Measurements from ENCODE around the gene AWAT2.

Gene AWAT2, protein sequence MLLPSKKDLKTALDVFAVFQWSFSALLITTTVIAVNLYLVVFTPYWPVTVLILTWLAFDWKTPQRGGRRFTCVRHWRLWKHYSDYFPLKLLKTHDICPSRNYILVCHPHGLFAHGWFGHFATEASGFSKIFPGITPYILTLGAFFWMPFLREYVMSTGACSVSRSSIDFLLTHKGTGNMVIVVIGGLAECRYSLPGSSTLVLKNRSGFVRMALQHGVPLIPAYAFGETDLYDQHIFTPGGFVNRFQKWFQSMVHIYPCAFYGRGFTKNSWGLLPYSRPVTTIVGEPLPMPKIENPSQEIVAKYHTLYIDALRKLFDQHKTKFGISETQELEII

DNA sequence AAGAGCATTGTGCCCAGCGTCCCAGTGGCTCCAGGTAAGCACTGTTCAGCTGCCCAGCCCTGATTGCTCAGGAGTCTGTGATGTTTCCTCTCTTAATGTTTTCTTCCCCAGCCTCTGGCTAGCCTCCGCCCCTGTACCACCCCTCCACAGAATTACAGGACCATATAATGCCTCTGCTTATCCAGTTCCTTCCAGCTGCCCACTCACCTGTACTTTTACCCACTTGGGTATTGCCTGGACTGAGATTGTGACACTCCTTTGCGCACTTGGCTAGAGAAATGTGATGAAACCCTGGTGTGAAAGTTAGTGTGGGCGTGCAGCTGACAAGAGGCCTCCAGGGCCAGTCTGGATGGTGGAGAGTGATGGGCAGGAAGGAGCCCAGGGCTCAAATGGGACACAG, at the start of gene AWAT2:
TSS of gene AWAT2 (minus strand) at position 14 of the 400 bp plus-strand sequence. CDS start at position 8, 6 bp downstream.
- no peak for DNase-seq

GRCh38 chrX:70096052-70096451, 46.3 kb upstream of the AWAT2 start:
- DNase-seq: no peak

- DNase-seq: no peak
Measured at GRCh38 chrX:70092247-70092646, 42.5 kb upstream of the AWAT2 start.

- DNase-seq: no peak
Measured at GRCh38 chrX:70089604-70090297, 40.0 kb upstream of the AWAT2 start.

GRCh38 chrX:70088751-70089150, 39.0 kb upstream of the AWAT2 start:
- no peak for DNase-seq

DNA sequence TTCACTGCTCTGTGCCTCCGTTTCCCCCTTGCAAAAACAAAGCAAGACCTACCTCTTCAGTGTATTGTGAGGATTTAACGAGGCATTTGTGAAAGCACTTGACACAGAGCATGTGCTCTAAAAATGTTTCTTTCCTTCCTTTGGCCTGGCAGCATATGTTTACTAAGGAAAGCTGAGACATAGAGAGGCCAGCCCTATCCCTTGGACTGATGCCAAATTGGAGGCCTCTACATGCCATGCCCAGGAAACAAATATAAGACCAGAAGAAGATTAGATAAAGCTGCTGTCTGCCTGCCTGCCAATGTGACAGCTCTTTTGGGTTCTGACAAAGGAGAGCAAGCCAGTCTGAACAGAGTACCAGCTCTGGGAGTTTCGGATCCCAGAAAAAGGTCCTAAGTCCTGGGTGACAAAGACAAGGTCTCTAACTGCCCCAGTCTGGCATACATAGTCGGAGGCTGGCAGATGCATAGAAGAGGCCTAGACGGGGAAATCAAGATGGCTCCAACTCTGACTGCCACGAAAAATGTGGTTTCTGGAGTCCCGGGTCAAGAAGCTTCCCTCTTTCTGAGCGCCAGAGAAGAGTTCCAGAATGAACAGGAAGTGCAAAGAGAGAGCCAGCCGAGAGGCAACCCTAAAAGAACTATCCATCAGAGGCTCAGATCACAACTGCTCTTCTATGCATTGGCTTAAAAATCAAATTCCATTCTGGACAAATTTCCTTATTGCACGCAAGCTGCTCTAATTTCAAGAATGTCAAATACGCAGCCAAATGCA, 38.3 kb upstream of the AWAT2 start:
- DNase-seq: no peak

- no peak for DNase-seq
Measured at GRCh38 chrX:70084592-70085240, 35.0 kb upstream of the AWAT2 start.

- no peak for DNase-seq
Measured at GRCh38 chrX:70082723-70083122, 33.0 kb upstream of the AWAT2 start.

GRCh38 chrX:70079870-70080269, 30.1 kb upstream of the AWAT2 start:
- no peak for DNase-seq

DNA sequence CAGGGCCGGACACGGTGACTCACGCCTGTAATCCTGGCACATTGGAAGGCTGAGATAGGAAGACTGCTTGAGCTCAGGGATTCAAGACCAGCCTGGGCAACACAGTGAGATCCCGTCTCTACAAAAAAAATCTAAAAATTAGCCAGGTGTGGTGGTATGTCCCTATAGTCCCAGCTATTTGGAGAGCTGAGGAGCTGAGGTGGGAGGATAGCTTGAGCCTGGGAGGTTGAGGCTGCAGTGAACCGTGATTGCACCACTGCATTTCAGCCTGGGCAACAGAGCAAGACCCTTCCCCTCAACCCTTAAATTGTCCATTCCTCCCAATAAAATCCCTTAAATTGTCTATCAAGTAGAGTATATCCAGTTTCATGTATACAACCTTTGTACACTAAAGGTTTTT, 29.6 kb upstream of the AWAT2 start:
- no peak for DNase-seq

GRCh38 chrX:70066646-70067045, 16.9 kb upstream of the AWAT2 start:
- DNase-seq: no peak

DNA sequence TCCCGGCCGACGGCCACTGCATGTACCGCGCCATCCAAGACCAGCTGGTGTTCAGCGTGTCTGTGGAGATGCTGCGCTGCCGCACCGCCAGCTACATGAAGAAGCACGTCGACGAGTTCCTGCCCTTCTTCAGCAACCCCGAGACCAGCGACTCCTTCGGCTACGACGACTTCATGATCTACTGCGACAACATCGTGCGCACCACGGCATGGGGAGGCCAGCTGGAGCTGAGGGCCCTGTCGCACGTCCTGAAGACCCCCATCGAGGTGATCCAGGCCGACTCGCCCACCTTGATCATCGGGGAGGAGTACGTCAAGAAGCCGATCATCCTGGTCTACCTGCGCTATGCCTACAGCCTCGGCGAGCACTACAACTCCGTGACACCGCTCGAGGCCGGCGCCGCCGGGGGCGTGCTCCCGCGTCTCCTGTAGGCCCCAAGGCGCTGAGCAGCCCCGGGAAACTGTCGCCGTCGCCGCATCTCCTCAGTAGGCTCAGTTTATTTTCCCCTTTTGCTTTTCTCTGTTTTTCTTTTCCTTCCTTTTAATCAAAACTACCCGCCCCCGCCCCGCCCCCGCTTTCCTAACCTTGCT, 13.3 kb upstream of the AWAT2 start:
- no peak for DNase-seq

DNA sequence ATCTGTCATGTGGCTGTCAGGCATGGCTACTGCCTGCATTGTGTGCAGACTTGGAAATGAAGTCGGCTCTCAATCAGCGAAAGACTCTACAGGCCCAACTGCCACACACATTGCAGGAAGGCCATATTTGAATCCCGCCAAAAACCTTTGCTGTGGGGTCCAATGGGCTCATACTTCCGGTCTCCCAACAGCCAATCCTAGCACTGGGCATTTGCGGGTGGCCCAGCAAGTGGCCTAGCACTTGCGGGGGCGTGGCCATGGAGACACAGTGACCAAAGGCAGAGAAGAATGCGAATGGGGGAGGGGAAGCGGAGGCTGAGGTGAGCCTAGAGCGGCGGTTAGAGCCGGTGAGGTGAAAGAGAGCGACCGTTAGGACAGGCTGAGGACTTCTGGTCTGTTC, 12.3 kb upstream of the AWAT2 start, which contains the start of gene OTUD6A:
TSS of gene OTUD6A (plus strand) at position 382 of the 400 bp plus-strand sequence. CDS start 68 bp downstream, outside the sequence.
- no peak for DNase-seq

DNA sequence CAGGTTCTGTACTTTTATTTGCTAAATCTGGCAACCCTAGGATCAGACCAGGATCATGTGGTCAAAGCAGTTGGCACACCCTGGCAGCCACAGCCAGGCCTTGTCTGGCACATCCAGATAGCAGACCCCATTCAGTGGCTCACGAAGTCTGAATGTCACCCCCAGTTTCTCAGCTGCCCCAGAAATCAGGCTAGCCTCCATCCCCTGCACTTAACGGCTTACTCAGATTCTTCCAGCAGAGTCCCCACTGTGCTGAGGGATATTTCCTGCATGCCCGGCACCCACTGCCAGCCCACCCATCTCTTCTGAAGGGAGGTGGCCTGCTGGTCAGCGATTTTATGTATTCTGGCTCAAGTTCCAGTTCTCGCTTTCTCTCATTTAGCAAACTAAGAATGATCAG, 4.7 kb upstream of the AWAT2 start:
- no peak for DNase-seq

DNA sequence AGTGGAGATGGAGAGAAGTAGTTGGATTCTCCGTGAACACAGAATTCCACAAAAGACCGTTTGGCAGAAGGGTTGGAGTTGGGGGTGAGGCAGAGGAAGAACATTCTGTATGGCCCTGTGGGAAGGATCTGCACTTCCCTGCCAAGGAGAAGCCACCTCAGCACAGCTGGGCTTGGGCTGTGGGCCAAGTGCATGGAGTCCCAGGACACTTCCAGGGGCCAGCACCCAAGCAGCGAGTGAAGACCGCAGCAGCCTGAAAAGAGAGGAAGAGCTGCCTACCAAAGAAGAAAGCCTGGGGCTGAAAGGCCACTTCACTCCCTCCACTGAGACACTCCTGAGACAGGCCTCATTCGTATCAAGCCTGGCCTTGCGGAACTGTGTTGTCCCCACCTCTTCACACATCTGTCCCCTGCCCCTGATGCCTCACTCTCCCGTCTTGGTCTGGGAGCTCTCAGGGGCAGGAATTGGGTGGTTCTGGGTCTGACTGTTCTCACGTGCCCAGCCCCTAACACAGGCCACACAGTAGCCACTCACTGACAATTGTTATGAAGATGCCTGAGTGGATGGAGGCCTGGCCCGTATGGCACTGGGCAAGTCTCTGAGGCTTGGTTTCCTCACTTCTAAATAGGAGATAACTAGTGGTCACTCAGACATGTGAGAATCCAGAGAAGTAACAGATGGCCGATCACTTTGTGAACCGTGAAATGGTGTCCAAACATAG, 3.3 kb upstream of the AWAT2 start:
- no peak for DNase-seq

- no peak for DNase-seq
Measured at GRCh38 chrX:70049406-70049805, 332 bp downstream of the AWAT2 start.

GRCh38 chrX:70046978-70047377, 2.8 kb downstream of the AWAT2 start:
- DNase-seq: no peak

GRCh38 chrX:70044541-70045245, 5.0 kb downstream of the AWAT2 start:
- DNase-seq: no peak

DNA sequence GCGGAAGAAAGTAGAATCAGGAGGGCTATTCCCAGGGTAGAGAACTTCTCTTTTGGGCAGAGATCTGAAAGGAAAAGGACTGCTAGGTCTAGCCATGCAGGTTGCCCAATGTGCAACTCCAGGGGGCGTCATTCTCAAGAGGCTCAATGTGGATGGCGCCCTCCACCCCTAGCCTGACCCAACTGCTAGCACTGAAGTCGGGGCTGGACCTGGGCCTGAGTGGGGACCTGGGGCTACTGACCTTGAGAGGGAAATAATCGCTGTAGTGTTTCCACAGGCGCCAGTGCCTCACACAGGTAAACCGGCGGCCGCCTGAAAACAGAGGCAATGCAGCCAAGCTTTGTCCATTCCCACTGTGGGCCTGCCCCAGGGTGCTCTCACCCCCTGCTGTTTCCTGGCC, 6.1 kb downstream of the AWAT2 start:
- no peak for DNase-seq

DNA sequence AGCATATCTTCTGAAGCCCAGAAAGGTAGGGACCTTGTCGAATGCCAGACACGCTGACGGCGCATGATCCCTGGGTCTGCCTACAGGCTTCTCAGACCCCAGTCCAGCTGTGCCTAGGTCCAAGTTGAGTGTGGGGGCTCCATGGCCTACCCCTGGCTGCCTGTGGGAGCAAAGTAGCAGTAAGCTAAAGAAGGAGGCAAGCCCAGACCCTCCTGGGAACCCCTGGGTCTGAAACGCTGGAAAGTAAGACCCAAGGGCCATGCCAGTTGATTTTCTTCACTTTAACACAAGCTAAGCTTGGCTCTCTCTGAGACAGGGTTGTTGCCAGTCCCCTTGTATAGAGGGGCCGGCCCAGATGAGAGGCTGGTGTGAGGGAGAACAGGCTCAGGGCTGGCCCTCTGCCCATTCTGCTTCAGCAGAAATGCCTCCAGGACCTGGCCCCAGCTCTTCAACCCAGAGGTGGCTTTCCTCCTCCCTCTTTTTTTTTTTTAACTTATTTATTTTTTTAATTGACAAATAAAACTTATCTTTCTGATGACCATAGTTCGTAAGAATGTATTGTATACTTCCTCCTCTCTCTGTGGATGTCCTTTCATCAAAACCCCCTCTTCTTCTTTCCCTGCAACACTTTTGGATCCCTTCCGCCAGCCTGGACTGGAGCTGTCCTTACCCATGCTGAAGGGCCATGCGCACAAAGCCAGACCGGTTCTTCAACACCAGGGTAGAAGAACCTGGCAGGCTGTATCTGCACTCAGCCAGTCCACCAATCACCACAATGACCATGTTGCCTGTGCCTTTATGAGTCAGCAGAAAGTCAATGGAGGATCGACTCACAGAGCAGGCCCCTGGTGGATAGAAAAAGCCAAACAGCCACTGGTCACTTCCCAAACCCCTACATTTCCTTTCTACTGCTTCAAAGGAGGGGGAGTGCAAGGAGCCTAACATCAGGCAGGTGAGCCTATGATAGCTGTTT, 7.1 kb downstream of the AWAT2 start:
- DNase-seq: no peak
